G401 (cell line): ENCODE measurements around the gene CD2AP. TPM values are rescaled to one million over a fixed set of nuclear protein-coding genes. Genes with fewer than 3 reads are reported as not detected.
"Not testable (repeated sequence)": the region's sequence is repeated elsewhere in the genome, so short reads cannot be mapped to it uniquely, and the experiment has no call there.

ENCODE experiments used
- DNase-seq: peaks from one replicate; pipeline ENCODE4 v3.0.0-alpha.2; 2015; ENCODE audit warnings: low spot score
- in situ Hi-C: cut with HindIII; loops from 2 replicates; pipeline ENCODE4 v1.10.0; 2016; ENCODE audit warnings: low sequenced_read_pairs, mixed read lengths
- total RNA-seq: library from RNA; depleted of rRNA; stranded (reverse); fragments of >200 nt; shearing (Covaris generic); gene quantifications from 2 replicates; pipeline ENCODE4 v1.2.3, GENCODE V29; 2014

Gene CD2AP
- total RNA-seq, 1 experiment from 2014 or later, result 19.8 TPM

DNA sequence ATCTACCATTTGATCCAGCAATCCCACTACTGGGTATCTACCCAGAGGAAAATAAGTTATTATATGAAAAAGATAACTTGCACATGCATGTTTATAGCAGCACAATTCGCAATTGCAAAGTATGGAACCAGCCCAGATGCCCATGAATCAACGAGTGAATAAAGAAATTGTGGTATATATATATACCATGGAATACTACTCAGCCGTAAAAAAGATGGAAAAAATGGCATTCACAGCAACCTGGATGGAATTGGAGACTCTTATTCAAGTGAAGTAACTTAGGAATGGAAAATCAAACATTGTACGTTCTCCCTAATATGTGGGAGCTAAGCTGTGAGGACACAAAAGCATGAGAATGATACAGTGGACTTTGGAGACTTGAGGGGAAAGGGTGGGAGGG, 120.8 kb downstream of the CD2AP start:
- DNase-seq, result no peak
- in situ Hi-C loops, result loop anchor here (25.0 kb wide), 1 partner anchor 111 kb away; the partner anchor contains the start of gene CD2AP

DNA sequence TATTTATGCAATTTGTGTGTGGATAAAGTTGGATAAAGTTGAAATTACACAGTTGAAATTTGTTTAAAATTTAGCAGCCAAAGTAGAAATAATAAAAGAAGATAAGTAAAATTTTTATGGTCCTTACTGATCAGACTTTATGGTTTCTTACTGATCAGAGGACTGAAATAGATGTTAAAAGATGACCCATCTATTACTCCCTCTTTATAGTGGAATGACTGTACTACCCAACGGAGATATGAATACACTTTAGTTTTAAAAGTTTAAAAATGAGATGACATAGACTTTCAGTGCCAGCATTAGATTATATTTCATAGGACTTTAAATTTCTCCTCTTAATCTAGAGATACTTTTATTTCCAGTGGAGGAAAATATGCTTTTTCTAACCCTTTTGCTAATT, 121.9 kb downstream of the CD2AP start:
- DNase-seq, result no peak
- in situ Hi-C loops, result loop anchor here (25.0 kb wide), 1 partner anchor 112 kb away; the partner anchor contains the start of gene CD2AP

DNA sequence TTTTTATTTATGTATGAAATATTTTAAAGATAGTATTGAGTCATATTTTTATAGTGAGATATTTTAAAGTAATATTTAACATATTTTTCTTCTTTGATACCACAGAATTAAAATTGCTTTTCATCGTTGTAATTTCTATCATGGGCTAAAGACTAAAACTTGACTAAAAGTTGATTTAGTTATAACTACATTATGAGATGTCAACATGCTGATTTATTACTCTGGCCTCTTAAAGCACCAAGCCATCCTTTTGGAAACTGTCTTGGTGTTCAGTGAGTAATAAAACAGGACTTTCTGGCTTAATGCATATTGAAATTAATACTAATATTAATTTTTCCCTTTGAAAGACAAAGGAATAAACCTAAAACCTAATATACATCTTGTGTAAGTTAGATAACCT, 125.6 kb downstream of the CD2AP start:
- in situ Hi-C loops, result no loop called here
- DNase-seq, result no peak

DNA sequence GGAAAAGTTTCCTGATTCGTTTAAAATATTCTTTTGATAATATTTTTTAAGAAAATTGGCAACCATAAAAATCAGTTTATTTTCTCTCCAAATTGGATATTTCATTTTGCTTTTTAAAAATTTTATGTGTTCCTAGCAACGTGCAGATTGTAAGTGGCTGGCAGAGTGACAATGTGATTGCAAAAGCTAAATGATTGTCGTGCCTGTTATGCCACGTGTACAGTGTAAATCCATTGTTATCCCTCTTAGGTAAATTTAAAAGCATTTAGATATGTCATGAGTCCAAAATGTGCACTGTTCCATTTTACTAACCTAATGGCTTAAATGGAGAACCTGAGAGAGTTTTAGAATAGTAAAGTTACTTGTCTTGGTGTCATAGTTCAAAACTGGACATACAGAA, 126.4 kb downstream of the CD2AP start:
- in situ Hi-C loops, result no loop called here
- no peak for DNase-seq

DNA sequence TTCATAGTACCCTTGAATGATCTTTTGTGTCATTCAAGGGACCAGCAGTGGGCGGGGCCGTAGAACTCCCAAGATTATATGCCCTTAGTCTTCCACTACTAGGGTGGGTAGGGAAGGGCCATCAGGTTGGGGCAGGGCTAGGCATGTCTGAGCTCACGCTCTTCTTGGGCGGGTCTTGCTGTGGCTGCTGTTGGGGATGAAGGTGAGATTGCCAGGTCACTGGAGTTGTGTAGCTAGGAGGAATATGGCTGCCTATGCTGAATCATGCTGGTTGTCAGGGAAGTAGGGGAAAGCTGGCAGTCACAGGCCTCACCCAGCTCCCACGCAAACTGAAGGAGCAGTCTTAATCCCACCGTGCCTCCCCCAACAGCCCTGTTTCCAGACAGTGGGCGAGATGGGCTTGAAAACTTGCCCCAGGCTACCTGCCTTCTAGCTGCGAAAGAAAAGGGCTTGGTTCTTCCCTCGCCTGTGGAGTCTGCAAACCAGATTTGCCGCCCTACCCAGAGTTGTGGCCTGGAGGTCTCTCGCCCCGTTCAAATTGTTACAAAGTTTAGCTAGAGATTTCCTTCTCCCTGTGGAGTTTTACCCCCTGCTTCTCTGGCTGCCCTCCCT, 144.4 kb downstream of the CD2AP start:
- no peak for DNase-seq
- in situ Hi-C loops, result no loop called here

DNA sequence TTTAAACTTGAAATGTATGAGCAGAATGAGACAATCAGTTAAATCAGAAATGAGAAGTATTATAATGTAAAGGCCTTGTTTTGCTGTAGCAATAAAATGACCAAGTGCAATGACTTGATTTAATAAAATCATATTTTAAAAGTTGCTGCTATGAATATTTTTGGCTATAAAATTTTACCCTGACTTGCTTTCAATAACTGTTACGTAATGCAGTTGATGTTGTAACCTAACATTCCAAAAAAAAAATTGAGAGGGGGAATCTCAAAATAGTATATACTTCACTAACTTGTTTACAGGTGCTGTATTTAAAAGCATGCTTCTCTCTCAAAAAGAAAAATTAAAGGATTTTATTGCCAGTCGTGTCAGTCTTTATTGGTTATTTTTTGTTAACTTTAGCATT, 149.2 kb downstream of the CD2AP start:
- in situ Hi-C loops, result no loop called here

DNA sequence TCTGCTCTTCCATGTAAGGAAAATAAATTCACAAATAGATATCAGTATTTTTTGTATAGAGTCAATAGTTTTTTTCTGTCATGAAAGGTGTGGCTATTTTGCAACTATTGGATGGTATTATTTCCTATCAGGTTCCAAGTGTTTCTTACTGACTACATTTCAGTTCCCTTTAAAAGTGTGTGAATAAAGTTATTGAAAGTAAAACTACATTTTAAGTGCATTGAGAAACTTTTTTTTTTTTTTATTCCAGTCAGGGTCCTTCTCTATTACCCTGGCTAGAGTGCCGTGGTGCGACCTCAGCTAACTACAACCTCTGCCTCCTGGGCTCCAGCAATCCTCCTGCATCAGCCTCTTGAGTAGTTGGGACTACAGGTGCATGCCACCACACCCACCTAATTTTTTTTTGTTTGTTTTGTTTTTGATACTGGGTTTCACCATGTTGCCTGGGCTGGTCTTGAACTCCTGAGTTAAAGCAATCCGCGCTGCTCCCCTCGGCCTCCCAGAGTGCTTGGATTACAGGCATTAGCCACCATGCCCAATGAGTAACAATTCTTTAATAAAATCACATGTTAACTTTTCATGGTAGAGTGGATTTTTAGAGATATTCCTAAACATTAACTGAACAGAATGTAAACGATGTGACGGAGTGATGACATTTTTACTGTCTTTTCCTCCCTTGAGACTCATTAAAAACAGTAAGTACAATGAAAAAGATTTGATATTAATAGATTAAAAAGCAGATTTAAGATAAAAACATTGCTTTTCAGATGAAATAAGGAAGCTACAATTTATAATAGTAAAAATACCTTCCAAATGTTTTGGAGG, 151.1 kb downstream of the CD2AP start:
- in situ Hi-C loops, result no loop called here
- no peak for DNase-seq

More for the DNA sequence above, 149.2 kb downstream of the CD2AP start:
- DNase-seq, result no peak

DNA sequence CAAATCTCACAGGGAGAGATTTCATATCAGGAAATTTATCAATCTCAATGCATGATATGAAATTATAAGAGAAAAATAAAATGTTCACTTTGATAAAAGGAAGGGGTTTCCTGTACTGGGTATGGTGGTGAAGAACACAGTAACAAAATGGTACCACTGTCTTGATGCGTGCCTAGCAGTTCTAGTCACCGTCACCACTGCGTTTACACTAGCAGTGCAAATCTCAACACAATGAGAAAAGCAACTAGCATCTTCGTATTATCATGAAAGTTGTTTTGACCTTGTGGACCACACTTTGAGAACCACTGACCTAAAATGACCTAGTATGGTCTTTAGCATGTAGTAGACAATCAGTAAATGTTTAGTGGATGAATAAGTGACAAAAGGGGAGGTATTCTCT, 152.4 kb downstream of the CD2AP start:
- in situ Hi-C loops, result no loop called here
- DNase-seq, result no peak

DNA sequence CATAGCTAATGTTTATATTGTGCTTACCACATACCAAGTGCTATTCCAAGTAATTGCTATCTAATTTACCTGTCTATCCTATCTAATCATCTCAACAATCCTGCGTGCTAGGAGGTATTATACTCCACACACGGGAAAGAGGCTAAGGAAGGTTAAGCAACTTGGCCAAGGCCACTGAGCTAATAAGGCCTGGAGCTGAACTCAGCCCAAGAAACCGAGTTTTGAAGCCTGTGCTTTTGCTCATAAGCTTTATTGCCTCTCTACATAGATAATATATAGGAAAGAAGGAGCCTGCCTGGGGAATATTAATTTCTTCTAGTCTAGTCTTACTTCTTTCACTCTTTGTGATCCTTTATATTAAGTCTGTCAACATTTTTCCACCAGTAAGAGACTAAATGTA, 153.0 kb downstream of the CD2AP start:
- in situ Hi-C loops, result no loop called here
- DNase-seq, result no peak

DNA sequence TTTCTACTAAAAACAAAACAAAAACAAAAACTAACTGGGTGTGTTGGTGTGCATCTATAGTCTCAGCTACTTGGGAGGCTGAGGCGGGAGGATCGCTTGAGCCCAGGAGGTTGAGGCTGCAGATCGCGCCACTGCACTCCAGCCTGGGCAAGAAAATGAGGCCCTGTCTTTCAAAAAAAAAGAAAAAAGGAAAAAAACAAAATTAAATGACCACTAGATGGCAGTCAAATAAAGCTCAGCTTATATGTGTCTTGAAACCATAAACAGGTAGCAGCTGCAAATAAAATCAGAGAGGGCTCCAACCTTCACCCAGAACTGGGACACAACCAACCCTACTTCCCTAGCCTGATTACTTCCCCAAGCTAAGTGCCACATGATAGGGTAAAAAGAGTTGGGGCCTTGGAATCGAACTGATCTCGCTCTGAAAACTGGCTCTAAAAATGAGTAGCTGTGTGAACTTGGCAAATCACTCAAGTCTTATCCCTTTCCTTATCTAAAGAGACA, 153.7 kb downstream of the CD2AP start:
- in situ Hi-C loops, result no loop called here
- DNase-seq, result peak; percentile 80

DNA sequence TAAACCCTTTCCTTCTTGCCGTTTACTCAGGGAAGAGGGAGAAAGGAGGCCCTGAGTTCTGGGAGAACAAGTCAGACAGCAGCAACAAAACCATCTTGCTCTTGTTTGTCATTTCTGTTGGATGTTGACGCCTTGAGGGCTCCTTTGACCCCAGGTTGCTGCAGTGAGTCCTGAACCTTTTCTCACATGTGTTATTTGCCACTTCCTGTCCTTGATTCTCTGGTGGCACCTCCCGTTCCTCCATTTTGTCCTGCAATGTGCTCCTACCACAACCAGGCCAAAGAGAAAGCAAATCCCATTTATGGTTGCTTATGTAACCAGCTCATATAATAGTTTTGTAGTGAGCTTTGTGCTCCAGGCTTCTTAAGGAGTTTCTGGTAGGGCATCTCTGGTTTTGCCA, 154.2 kb downstream of the CD2AP start:
- DNase-seq, result no peak
- in situ Hi-C loops, result no loop called here

DNA sequence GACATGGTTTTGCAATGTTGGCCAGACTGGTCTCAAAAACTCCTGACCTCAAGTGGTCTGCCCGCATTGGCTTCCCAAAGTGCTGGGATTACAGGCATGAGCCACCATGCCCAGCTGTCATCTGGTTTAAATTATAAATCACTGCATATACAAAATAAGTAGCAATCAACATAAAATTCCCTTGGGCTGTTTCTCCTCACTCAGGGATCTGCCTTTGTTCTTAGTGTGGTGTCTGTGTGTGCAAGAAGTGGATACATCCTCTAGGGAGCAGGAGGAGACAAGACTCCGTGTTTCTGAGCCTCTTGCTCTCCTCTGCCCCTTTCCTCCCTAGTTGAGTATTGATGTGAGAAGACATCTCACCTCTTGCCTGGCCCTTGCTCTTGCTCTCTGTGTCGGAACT, 155.6 kb downstream of the CD2AP start:
- DNase-seq, result peak; percentile 36
- in situ Hi-C loops, result no loop called here

DNA sequence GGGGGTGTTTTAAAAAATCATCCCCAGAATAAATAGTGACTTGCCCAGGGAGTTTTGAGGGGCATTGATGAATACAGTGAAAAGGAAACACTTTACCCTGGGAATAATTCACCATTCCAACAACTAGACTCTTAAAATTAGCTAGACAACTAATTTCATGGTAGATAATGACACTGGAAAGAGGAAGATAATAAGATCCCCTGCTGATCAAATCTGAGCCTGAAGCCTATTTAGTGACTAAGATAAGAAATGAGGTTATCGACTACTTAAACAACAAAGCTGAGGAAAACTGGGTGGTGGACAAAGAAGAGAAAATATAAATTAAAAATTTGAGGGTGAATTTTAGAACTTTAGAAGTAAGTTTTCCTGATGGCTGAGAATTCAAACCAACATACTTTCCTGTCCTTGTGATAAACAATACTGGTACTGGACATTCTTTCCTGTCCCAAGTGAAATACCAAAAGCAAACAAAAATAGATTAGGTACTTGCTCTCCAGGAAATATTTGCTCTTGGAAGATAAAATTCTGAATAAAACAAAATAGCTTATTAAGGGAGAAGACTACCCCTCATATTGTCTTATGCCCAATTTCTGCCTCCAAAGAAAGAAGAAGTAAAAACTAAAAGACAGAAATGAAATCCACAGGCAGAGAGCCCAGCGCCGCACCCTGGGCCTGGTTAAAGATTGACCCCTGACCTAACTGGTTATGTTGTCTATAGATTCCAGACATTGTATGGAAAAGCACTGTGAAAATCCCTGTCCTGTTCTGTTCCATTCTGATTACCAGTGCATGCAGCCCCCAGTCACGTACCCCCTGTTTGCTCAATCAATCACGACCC, 156.8 kb downstream of the CD2AP start:
- DNase-seq, result no peak
- in situ Hi-C loops, result no loop called here

DNA sequence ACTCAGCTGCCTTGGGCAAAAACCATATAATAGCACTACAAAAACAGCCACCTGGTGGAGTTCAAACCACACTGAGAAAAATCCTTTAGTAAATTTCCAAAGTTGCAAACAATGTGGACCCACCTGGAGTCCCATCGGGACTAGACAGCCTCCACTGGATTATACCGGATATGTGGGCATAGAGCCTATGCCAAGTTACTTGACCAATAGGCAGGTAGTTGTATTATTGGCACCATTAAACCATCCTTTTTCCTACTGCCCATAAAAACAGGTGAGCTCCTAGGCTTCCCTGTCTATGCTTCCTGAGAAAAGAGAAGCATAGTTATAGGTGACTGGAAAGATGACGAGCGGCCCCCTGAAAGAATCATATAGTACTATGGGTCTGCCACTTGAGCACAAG, 169.1 kb downstream of the CD2AP start:
- in situ Hi-C loops, result no loop called here
- DNase-seq, result no peak

DNA sequence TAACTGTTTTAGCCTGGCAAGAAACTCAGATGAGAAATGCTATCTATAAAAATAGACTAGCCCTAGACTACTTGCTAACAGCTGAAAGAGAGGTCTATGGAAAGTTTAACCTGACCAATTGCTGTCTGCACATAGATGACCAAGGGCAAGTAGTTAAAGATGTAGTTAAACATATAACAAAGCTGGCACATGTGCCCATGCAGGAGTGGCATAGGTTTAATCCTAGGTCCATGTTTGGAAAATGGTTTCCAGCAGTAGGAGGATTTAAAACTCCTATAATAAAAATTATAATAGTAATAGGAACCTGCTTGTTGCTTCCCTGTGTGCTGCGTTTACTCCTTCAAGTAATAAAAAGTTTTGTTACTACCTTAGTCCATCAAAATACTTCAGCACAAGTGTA, 169.6 kb downstream of the CD2AP start:
- no peak for DNase-seq
- in situ Hi-C loops, result no loop called here

DNA sequence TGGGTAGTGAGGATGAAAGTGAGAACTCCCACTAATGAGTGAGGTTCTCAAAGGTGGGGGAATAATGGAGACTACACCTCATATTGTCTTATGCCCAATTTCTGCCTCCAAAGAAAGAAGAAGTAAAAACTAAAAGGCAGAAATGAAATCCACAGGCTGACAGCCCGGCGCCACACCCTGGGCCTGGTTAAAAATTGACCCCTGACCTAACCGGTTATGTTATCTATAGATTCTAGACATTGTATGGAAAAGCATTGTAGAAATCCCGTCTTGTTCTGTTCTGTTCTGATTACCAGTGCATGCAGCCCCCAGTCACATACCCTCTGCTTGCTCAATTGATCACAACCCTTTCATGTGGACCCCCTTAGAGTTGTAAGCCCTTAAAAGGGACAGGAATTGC, 170.0 kb downstream of the CD2AP start:
- in situ Hi-C loops, DNase-seq: not testable (repeated sequence)

DNA sequence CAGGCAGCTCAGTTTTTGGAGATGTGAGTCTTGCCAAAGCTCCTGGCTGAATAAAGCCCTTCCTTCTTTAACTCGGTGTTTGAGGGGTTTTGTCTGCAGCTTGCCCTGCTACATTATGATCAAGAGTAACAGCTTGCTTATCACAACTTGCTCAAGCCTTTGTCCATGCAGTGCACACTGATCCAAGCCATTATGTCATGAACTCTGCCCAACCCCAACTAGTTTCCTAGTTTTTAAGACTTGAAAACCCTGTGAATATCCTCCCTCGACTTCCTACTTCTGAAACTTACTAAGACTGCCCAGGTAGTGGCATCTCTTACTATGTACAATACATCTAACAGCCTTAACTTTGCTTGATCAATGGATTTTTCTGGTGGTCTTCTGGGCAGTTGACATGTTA, 170.4 kb downstream of the CD2AP start:
- DNase-seq, result no peak
- in situ Hi-C loops, result no loop called here

DNA sequence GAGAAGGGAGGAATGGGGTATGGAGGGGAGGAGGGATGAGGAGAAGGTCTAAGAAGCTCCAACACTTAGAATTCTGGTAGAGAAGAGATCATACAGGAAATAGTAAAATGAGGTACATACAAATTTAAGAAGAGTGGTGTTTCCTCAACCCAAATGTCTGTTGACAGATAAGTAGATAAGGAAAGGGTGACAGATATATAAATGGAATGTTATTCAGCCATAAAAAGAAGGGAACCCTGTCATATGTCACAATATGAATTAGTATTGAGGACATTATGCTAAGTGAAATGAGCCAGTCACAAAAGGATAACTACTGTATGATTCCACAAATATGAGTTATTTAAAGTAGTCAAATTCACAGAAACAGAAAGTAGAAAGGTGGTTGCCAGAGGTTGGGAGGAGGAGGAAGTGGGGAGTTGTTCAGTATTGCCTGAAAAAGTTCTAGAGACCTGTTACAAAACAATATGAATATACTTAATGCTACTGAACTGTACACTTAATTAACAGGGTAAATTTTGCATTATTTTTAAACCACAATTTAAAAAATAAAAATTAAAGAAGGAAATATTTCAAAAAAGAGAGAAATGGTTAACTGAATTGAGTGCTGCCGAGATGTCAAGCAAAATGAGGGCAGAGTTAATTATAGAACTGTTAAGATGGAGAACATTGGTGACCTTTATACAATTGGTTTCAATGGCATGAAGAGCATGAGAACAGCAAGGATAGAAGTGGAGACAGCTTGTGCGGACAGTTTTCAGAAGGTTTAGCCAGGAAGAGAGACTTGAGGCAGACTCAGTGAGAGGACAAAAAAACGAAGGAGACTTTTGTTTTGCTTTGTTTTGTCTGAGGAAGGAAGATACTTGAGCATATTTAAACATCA, 173.2 kb downstream of the CD2AP start:
- no peak for DNase-seq
- in situ Hi-C loops, result no loop called here

DNA sequence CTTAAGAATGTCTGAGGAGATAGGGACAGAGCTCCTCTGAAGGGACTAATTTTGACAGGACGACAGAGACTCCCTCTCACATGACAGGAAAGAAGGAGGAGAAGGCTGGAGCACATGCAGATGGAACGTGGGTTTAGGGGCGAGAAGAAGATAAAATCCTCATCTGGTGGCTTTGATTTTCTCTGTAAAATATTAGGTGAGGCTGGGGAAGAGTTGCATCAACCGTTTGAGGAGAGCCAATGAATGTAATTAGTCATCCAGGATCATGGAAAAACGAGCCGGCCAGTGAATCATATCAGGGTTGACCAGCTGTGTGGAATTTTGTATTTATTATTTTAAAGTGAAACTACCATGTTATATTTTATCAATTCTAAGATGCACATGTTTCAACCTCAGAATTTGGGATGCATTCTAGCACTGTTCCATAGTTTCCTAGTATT, 173.9 kb downstream of the CD2AP start:
- in situ Hi-C loops, result no loop called here
- no peak for DNase-seq
